ENCODE data around the gene COPS3.

- TF ChIP-seq GATA2 (IDR thresholded peaks at IDR 0.05; ENCODE audit: low read depth, low read length) (no peak), GATA3 (IDR thresholded peaks at IDR 0.05; ENCODE audit: low read depth, low read length) (no peak)
These were observed 55.1 kb downstream of the COPS3 start for GRCh38 chr17:17225901-17226300.
